ENCODE measurements around the gene TEAD2. TPM values are rescaled to one million over a fixed set of nuclear protein-coding genes. Genes with fewer than 3 reads are reported as not detected.

The TEAD2 gene
- total and polyA plus RNA-seq, 2 of the 13 experiments (the other 11 are each of a cell fraction or from before 2014, with no cell fraction given): 10.8 to 12.5 TPM

GRCh38 chr19:49400029-49400428, 37.8 kb upstream of the TEAD2 start (continued):
- no peak for TF ChIP-seq ZNF775 (CRISPR knock-in tag; IDR thresholded peaks at IDR 0.05; ENCODE audit: borderline replicate concordance)
- TF ChIP-seq IRX3 (CRISPR knock-in tag; IDR thresholded peaks at IDR 0.05; ENCODE audit: borderline replicate concordance, low read depth): no peak
- TF ChIP-seq ZNF160 (CRISPR knock-in tag; IDR thresholded peaks at IDR 0.05): no peak
- no peak for TF ChIP-seq NAIF1 (CRISPR knock-in tag; IDR thresholded peaks at IDR 0.05; ENCODE audit: borderline replicate concordance)
- TF ChIP-seq MATR3 (CRISPR knock-in tag; IDR thresholded peaks at IDR 0.05): no peak
- peak; percentile 50 for TF ChIP-seq TEAD3 (CRISPR knock-in tag; optimal IDR thresholded peaks at IDR 0.05; ENCODE audit: borderline replicate concordance)
- TF ChIP-seq TBX3 (IDR thresholded peaks at IDR 0.05; ENCODE audit: borderline replicate concordance): no peak
- TF ChIP-seq ZMYM2 (CRISPR knock-in tag; IDR thresholded peaks at IDR 0.05): no peak
- no peak for TF ChIP-seq MBD4 (IDR thresholded peaks at IDR 0.05; ENCODE audit: borderline replicate concordance, low read length)
- no peak for TF ChIP-seq SATB2 (CRISPR knock-in tag; IDR thresholded peaks at IDR 0.05)
- TF ChIP-seq ZUFSP (CRISPR knock-in tag; IDR thresholded peaks at IDR 0.05; ENCODE audit: borderline replicate concordance): no peak
- TF ChIP-seq FOXM1 (CRISPR knock-in tag; IDR thresholded peaks at IDR 0.05): no peak
- no peak for TF ChIP-seq E2F1 (CRISPR knock-in tag; IDR thresholded peaks at IDR 0.05)
- TF ChIP-seq DNMT3B (CRISPR knock-in tag; conservative IDR thresholded peaks at IDR 0.05): no peak
- TF ChIP-seq ZSCAN31 (CRISPR knock-in tag; IDR thresholded peaks at IDR 0.05; ENCODE audit: low read depth): no peak
- no peak for TF ChIP-seq GMEB2 (CRISPR knock-in tag; IDR thresholded peaks at IDR 0.05; ENCODE audit: low read depth)
- TF ChIP-seq ZNF841 (CRISPR knock-in tag; IDR thresholded peaks at IDR 0.05; ENCODE audit: borderline replicate concordance): no peak
- TF ChIP-seq CEBPG (CRISPR knock-in tag; IDR thresholded peaks at IDR 0.05): peak; percentile 72
- TF ChIP-seq FOXP1 (IDR thresholded peaks at IDR 0.05): no peak
- TF ChIP-seq FOXP1 (CRISPR knock-in tag; IDR thresholded peaks at IDR 0.05): no peak
- TF ChIP-seq NFRKB (IDR thresholded peaks at IDR 0.05): no peak
- TF ChIP-seq ZNF3 (CRISPR knock-in tag; IDR thresholded peaks at IDR 0.05): no peak
- TF ChIP-seq HMGXB3 (CRISPR knock-in tag; IDR thresholded peaks at IDR 0.05; ENCODE audit: borderline replicate concordance): no peak
- TF ChIP-seq FIP1L1 (IDR thresholded peaks at IDR 0.05; ENCODE audit: borderline replicate concordance, insufficient read depth, low read depth, low read length): no peak

Data from HepG2 (cell line).